ENCODE data around the gene PCDHB14.
"Not testable (repeated sequence)": the region's sequence is repeated elsewhere in the genome, so short reads cannot be mapped to it uniquely, and the experiment has no call there.

PCDHB14 gene

GRCh38 chr5:141246971-141247370 lies 23.8 kb downstream of the PCDHB14 start:
- peaks cover 46% of the 10 kb centered on the region for H3K9me3 ChIP-seq (ENCODE audit: control insufficient read depth, low read length)
- 97% methylated on average over 16 of the region's 42 CpGs; no CpG with 5 or more reads in 1 of the 2 experiments for WGBS, 2 experiments (ENCODE audit: insufficient coverage in 2 of 2)
- not testable (repeated sequence) for H3K4me3 ChIP-seq (ENCODE audit: extremely low read depth, insufficient read depth, low read length, poor library complexity, severe bottlenecking)

GRCh38 chr5:141247434-141247833 lies 24.3 kb downstream of the PCDHB14 start:
- not testable (repeated sequence) for H3K4me3 ChIP-seq (ENCODE audit: extremely low read depth, insufficient read depth, low read length, poor library complexity, severe bottlenecking); H3K4me1 ChIP-seq (ENCODE audit: control insufficient read depth, insufficient read depth, low read length, poor library complexity, severe bottlenecking); H3K27ac ChIP-seq (ENCODE audit: low read depth, low read length, severe bottlenecking); H3K36me3 ChIP-seq (ENCODE audit: control insufficient read depth, insufficient read depth, low read length)
- peaks cover 46% of the 10 kb centered on the region for H3K9me3 ChIP-seq (ENCODE audit: control insufficient read depth, low read length)
- WGBS, 2 experiments (ENCODE audit: insufficient coverage in 2 of 2), result 94 to 97% methylated on average over 23 to 31 of the region's 34 CpGs

More at GRCh38 chr5:141246971-141247370, 23.8 kb downstream of the PCDHB14 start:
- H3K4me1 ChIP-seq (ENCODE audit: control insufficient read depth, insufficient read depth, low read length, poor library complexity, severe bottlenecking); H3K27ac ChIP-seq (ENCODE audit: low read depth, low read length, severe bottlenecking); H3K36me3 ChIP-seq (ENCODE audit: control insufficient read depth, insufficient read depth, low read length): not testable (repeated sequence)

GRCh38 chr5:141250576-141250975 lies 27.4 kb downstream of the PCDHB14 start:
- H3K27ac ChIP-seq (ENCODE audit: low read depth, low read length, severe bottlenecking), result no peak overlapping the region
- no peaks in the 10 kb centered on the region for H3K36me3 ChIP-seq (ENCODE audit: control insufficient read depth, insufficient read depth, low read length)
- peaks cover 34% of the 10 kb centered on the region for H3K9me3 ChIP-seq (ENCODE audit: control insufficient read depth, low read length)
- no peaks in the 10 kb centered on the region for H3K4me1 ChIP-seq (ENCODE audit: control insufficient read depth, insufficient read depth, low read length, poor library complexity, severe bottlenecking)
- H3K4me3 ChIP-seq (ENCODE audit: extremely low read depth, insufficient read depth, low read length, poor library complexity, severe bottlenecking), result no peak overlapping the region

GRCh38 chr5:141258464-141258863 lies 35.3 kb downstream of the PCDHB14 start:
- H3K4me1 ChIP-seq (ENCODE audit: control insufficient read depth, insufficient read depth, low read length, poor library complexity, severe bottlenecking), result no peaks in the 10 kb centered on the region
- H3K4me3 ChIP-seq (ENCODE audit: extremely low read depth, insufficient read depth, low read length, poor library complexity, severe bottlenecking), result no peak overlapping the region
- H3K27ac ChIP-seq (ENCODE audit: low read depth, low read length, severe bottlenecking), result no peak overlapping the region
- H3K36me3 ChIP-seq (ENCODE audit: control insufficient read depth, insufficient read depth, low read length), result no peaks in the 10 kb centered on the region
- peaks cover 55% of the 10 kb centered on the region for H3K9me3 ChIP-seq (ENCODE audit: control insufficient read depth, low read length)

GRCh38 chr5:141258948-141259347 lies 35.8 kb downstream of the PCDHB14 start:
- Histone ChIP-seq H3K9me3 (ENCODE audit: control insufficient read depth, low read length) (peaks cover 59% of the 10 kb centered on the region), H3K4me1 (ENCODE audit: control insufficient read depth, insufficient read depth, low read length, poor library complexity, severe bottlenecking) (no peaks in the 10 kb centered on the region), H3K4me3 (ENCODE audit: extremely low read depth, insufficient read depth, low read length, poor library complexity, severe bottlenecking) (no peak overlapping the region), H3K27ac (ENCODE audit: low read depth, low read length, severe bottlenecking) (no peak overlapping the region), H3K36me3 (ENCODE audit: control insufficient read depth, insufficient read depth, low read length) (no peaks in the 10 kb centered on the region)

GRCh38 chr5:141260458-141261237 lies 37.5 kb downstream of the PCDHB14 start:
- Histone ChIP-seq H3K36me3 (ENCODE audit: control insufficient read depth, insufficient read depth, low read length) (no peaks in the 10 kb centered on the region), H3K4me3 (ENCODE audit: extremely low read depth, insufficient read depth, low read length, poor library complexity, severe bottlenecking) (no peak overlapping the region), H3K4me1 (ENCODE audit: control insufficient read depth, insufficient read depth, low read length, poor library complexity, severe bottlenecking) (no peaks in the 10 kb centered on the region), H3K27ac (ENCODE audit: low read depth, low read length, severe bottlenecking) (no peak overlapping the region), H3K9me3 (ENCODE audit: control insufficient read depth, low read length) (peaks cover 68% of the 10 kb centered on the region)
- WGBS, 2 experiments (ENCODE audit: insufficient coverage in 2 of 2), result 52 to 71% methylated on average over 2 of the region's 5 CpGs

GRCh38 chr5:141261238-141261546 lies 38.0 kb downstream of the PCDHB14 start:
- no peaks in the 10 kb centered on the region for H3K36me3 ChIP-seq (ENCODE audit: control insufficient read depth, insufficient read depth, low read length)
- peaks cover 71% of the 10 kb centered on the region for H3K9me3 ChIP-seq (ENCODE audit: control insufficient read depth, low read length)
- no peaks in the 10 kb centered on the region for H3K4me1 ChIP-seq (ENCODE audit: control insufficient read depth, insufficient read depth, low read length, poor library complexity, severe bottlenecking)
- H3K27ac ChIP-seq (ENCODE audit: low read depth, low read length, severe bottlenecking), result no peak overlapping the region
- WGBS, 2 experiments (ENCODE audit: insufficient coverage in 2 of 2), result no CpG with 5 or more reads among the region's 1 CpG
- H3K4me3 ChIP-seq (ENCODE audit: extremely low read depth, insufficient read depth, low read length, poor library complexity, severe bottlenecking), result no peak overlapping the region

- Histone ChIP-seq H3K36me3 (ENCODE audit: control insufficient read depth, insufficient read depth, low read length) (no peaks in the 10 kb centered on the region), H3K4me3 (ENCODE audit: extremely low read depth, insufficient read depth, low read length, poor library complexity, severe bottlenecking) (no peak overlapping the region), H3K9me3 (ENCODE audit: control insufficient read depth, low read length) (peaks cover 59% of the 10 kb centered on the region), H3K4me1 (ENCODE audit: control insufficient read depth, insufficient read depth, low read length, poor library complexity, severe bottlenecking) (no peaks in the 10 kb centered on the region), H3K27ac (ENCODE audit: low read depth, low read length, severe bottlenecking) (no peak overlapping the region)
- WGBS, 2 experiments (ENCODE audit: insufficient coverage in 2 of 2), result 83% methylated on average over 4 of the region's 4 CpGs; no CpG with 5 or more reads in 1 of the 2 experiments
These were observed 46.1 kb downstream of the PCDHB14 start for GRCh38 chr5:141269195-141269594.

- Histone ChIP-seq H3K4me1 (ENCODE audit: control insufficient read depth, insufficient read depth, low read length, poor library complexity, severe bottlenecking) (no peaks in the 10 kb centered on the region), H3K4me3 (ENCODE audit: extremely low read depth, insufficient read depth, low read length, poor library complexity, severe bottlenecking) (no peak overlapping the region), H3K27ac (ENCODE audit: low read depth, low read length, severe bottlenecking) (no peak overlapping the region), H3K36me3 (ENCODE audit: control insufficient read depth, insufficient read depth, low read length) (no peaks in the 10 kb centered on the region), H3K9me3 (ENCODE audit: control insufficient read depth, low read length) (peaks cover 43% of the 10 kb centered on the region)
- WGBS, 2 experiments (ENCODE audit: insufficient coverage in 2 of 2), result 71 to 88% methylated on average over 2 of the region's 3 CpGs
These were observed 49.8 kb downstream of the PCDHB14 start for GRCh38 chr5:141272906-141273305.
